Activated T-helper 17 cell treated with anti-CD3 and anti-CD28 coated beads, Interleukin-2, amount 50 U/mL, for 72 hours (primary cell): ENCODE measurements around the gene OLIG3. TPM values are rescaled to one million over a fixed set of nuclear protein-coding genes. Genes with fewer than 3 reads are reported as not detected.

Source experiments
- ATAC-seq: fragments of 150-1000 bp; cut with Tn5 transposase; replicated peaks from 2 replicates; pipeline ENCODE4 v1.10.0; 2021; ENCODE audit warnings: mild to moderate bottlenecking, moderate library complexity
- H3K27ac Mint-ChIP-seq: one replicate; pipeline ENCODE4 v1.8.0; 2022; ENCODE audit warnings: mixed read lengths
- H3K27me3 Mint-ChIP-seq: one replicate; pipeline ENCODE4 v1.8.0; 2022; ENCODE audit warnings: mixed read lengths
- H3K36me3 Mint-ChIP-seq: one replicate; pipeline ENCODE4 v1.8.0; 2022; ENCODE audit warnings: low read depth, mild to moderate bottlenecking, mixed read lengths
- H3K4me1 Mint-ChIP-seq: one replicate; pipeline ENCODE4 v1.8.0; 2022; ENCODE audit warnings: mixed read lengths
- H3K4me3 Mint-ChIP-seq: one replicate; pipeline ENCODE4 v1.8.0; 2022; ENCODE audit warnings: mild to moderate bottlenecking, mixed read lengths
- H3K9me3 Mint-ChIP-seq: one replicate; pipeline ENCODE4 v1.8.0; 2022; ENCODE audit warnings: mixed read lengths
- total RNA-seq, 2 donors: library from RNA; stranded (reverse); gene quantifications; one replicate each; pipeline ENCODE4 v1.2.3, GENCODE V29; 2022

The OLIG3 gene
- total RNA-seq, 2 donors from 2014 or later, result 3.5 TPM

- Mint-ChIP-seq H3K4me1 (peaks cover 21% of the 10 kb centered on the region), H3K4me3 (no peak overlapping the region)
Measured at GRCh38 chr6:137490961-137491360, 3.2 kb downstream of the OLIG3 start.

DNA sequence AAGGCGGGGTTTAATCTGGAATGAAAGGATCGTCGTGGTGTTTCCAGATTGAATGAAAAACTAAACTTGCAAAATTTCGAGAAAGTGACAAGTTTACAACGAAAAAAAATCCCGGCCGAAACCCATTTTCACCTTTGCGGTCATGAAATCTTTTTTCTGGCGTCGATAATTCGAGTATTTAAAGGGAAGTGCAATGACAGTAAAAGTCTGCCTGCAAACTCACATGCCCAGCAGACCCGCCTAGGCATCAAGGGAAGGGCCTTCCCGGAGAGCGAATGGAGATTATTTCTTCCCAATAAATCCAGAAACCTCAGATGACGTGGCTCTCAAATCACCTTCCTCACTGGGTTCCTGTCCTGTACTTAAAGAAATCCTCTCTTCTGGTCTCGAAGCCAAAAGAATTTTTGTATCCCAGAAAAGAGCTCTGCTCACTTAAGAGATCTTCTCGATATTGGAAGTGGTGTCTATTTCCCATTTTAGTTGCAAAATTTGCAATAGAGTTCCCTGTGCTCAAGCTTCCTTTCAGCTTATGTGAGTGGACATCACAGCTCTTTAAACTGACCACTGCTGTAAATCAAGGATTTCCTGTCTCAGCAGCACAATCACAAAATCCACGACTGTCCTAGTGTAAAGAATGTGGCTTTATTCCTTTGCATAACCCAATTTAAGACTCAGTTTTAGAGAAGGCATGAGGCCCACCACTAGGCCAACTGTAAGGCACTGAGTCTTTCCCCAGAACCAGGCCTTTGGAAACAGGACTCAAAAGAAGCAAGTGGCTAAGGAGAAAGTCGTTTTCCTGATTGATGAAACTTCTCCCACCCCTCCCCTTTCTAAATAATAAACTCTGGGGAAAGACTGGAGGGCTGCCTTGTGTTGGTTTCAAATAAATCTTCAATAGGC is 3.9 kb downstream of the OLIG3 start:
- ATAC-seq, result no peak
- Mint-ChIP-seq H3K27ac (no peak overlapping the region), H3K4me3 (no peak overlapping the region), H3K9me3 (no peaks in the 10 kb centered on the region), H3K36me3 (peaks cover 27% of the 10 kb centered on the region), H3K27me3 (peaks cover 77% of the 10 kb centered on the region), H3K4me1 (peaks cover 20% of the 10 kb centered on the region)

More at GRCh38 chr6:137490961-137491360, 3.2 kb downstream of the OLIG3 start:
- Mint-ChIP-seq H3K9me3 (no peaks in the 10 kb centered on the region), H3K27me3 (peaks cover 78% of the 10 kb centered on the region), H3K27ac (no peak overlapping the region), H3K36me3 (peaks cover 27% of the 10 kb centered on the region)
- no peak for ATAC-seq

DNA sequence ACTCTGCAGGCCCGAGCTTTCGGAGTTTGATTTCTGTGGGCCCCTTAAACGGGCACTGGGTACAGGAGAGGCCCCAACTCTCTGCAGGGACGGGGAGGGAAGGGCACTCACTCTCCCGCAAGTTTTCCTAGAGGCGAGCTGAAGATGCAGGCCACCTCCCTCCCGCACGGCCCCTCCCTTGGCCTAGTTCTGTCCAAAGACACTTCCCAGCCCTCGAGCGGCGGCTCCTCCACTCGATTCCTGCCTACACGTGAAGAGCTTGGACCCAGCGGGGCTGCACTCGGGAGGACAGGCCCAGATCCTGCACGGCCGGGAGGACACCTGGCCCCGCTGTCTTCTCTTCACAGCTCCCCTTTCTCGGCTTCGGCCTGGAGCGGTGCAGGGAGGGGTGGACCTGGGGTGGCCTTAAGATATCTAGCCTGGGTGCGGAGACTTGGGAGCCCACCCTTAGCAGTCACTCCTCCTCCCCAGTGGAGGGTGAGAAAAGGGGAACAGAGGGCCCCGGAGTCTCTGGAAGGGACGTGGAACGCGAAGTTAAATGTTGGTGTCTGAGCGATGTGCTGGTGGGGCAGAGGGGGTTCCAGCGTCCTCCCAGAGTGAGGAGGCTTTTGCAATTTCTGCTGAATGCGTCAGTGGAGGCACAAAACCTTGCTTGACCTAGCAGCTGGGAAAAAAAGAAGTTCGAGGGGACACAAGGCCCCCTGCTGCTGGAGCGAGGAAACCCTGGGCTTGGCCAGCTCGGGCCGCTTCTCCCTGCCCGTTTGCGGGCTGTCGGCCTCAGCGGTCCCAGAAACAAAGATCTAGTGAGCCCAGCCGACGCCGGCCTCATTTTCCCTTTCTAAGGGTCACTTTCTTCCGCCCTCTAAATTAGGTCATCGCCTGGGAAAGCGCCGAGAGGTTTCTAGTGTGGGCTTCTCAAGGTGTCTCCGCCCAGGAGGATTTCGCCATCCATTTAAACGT is 4.9 kb downstream of the OLIG3 start:
- ATAC-seq, result no peak
- Mint-ChIP-seq H3K27ac (no peak overlapping the region), H3K36me3 (peaks cover 18% of the 10 kb centered on the region), H3K27me3 (peaks cover 74% of the 10 kb centered on the region), H3K4me1 (peaks cover 15% of the 10 kb centered on the region), H3K4me3 (peak overlapping the region; percentile 49), H3K9me3 (no peaks in the 10 kb centered on the region)

DNA sequence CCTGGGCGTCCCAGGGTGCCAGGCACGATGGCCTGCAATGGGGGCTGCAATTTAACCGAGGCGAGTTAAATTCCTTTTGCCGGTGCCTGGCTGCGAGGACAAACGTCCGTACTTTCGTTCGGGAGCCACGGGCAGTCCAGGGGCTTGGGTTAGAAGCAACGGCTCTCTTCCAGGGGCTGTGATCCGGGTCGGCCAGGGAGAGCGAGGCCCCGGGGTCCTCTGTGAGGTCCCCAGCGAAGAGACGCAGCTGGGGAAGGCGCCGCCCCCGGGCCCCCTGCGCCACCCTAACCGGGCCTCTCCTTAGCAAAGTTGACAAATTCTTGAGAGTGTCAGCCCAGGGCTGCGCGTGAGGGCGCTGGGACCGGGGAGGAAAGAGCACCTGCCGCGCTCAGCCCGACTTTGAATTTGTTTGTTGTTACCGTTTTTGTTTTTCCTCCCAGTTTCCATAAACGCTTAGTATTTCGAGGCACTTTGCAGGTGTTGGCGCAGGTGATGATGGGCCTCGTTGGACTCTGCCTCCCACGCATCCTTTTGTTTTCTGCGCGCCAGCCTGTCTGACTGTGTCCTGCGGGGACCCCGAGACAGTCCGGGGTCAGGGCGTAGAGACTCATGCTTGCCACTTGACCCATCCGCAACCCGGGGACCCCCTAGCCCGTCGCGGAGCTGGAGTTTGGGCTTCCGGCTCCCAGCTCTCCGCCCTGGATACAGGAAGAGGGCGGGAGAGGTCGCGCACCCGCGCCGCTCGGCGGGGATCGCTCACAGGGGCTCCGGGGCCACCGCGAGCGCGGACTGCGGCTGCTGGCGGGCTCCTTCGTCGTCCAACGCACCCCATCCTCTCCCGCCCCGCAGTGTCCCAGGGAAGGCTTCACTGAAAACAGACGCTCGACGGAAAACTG is 5.8 kb downstream of the OLIG3 start:
- Mint-ChIP-seq H3K4me1 (peaks cover 15% of the 10 kb centered on the region), H3K36me3 (peaks cover 12% of the 10 kb centered on the region), H3K4me3 (peak overlapping the region; percentile 49), H3K27me3 (peaks cover 77% of the 10 kb centered on the region), H3K9me3 (no peaks in the 10 kb centered on the region), H3K27ac (no peak overlapping the region)
- peak; percentile 23 for ATAC-seq

- peak overlapping the region; percentile 49 for H3K4me3 Mint-ChIP-seq
- peaks cover 73% of the 10 kb centered on the region for H3K27me3 Mint-ChIP-seq
- no peak for ATAC-seq
- no peaks in the 10 kb centered on the region for H3K9me3 Mint-ChIP-seq
- H3K27ac Mint-ChIP-seq, result no peak overlapping the region
- peaks cover 7% of the 10 kb centered on the region for H3K36me3 Mint-ChIP-seq
- peaks cover 15% of the 10 kb centered on the region for H3K4me1 Mint-ChIP-seq
Measured at GRCh38 chr6:137487869-137488149, 6.4 kb downstream of the OLIG3 start.

DNA sequence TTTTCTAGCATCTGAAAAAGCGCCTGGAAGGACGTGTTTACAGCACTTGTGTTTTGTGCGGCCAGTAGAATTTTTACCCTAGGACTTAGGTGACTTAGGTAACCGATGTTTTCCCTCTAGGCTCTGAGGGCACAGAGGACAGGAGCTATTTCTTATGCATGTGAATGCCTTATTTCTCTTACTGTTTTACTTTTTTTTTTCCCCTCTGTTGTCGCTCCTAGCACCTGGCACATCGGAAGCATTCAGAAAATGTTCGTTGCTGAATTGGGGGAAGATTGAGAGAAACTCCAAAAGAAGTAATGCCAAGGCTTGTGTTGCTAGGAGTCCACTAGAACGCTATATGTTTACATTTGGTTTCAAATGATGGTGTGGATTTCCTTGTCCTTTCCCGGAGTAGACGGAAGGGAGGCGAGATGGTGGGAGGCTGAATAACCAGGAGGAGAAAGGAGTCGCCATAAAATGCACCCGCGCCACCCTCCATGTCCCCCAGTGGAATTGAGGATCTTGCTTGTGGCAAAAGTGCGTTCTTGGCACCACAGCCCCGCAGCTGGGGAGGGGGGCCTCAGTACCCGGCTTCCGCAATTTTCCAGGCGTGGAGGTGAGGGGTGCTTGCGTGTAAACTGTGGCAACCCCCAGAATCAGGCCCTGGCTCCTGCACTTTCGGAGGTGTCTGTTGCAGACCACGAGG is 6.9 kb downstream of the OLIG3 start:
- H3K27ac Mint-ChIP-seq, result no peak overlapping the region
- H3K9me3 Mint-ChIP-seq, result no peaks in the 10 kb centered on the region
- no peak for ATAC-seq
- peak overlapping the region; percentile 6 for H3K4me3 Mint-ChIP-seq
- peaks cover 68% of the 10 kb centered on the region for H3K27me3 Mint-ChIP-seq
- peaks cover 10% of the 10 kb centered on the region for H3K4me1 Mint-ChIP-seq
- peaks cover 2% of the 10 kb centered on the region for H3K36me3 Mint-ChIP-seq

- ATAC-seq, result no peak
- H3K4me1 Mint-ChIP-seq, result peaks cover 10% of the 10 kb centered on the region
- no peak overlapping the region for H3K27ac Mint-ChIP-seq
- no peaks in the 10 kb centered on the region for H3K36me3 Mint-ChIP-seq
- H3K27me3 Mint-ChIP-seq, result peaks cover 64% of the 10 kb centered on the region
- H3K9me3 Mint-ChIP-seq, result no peaks in the 10 kb centered on the region
- H3K4me3 Mint-ChIP-seq, result no peak overlapping the region
Measured at GRCh38 chr6:137486416-137486815, 7.8 kb downstream of the OLIG3 start.

DNA sequence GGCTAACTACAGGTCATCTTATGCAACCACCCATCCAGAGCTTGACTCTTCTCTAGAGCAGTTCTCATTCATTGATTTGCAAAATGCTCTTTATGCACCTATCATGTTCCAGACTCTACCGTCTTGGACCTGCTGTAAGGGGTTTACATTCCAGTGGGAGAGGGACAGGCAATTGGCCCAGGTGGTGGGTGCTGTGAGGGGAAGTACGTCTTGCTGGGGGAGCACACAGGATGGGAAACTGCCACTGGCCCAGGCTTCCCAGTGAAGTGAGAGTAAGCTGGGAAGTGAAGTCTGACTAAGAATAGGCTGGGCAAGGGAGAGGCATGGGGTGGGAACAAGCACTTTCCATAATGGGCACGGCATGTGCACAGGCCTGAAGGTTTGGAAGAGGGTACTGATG is 13.8 kb downstream of the OLIG3 start:
- Mint-ChIP-seq H3K27ac (no peak overlapping the region), H3K36me3 (no peaks in the 10 kb centered on the region), H3K9me3 (no peaks in the 10 kb centered on the region), H3K4me1 (no peaks in the 10 kb centered on the region), H3K4me3 (no peak overlapping the region), H3K27me3 (peaks cover 32% of the 10 kb centered on the region)
- no peak for ATAC-seq

GRCh38 chr6:137475103-137475502 is 19.1 kb downstream of the OLIG3 start:
- H3K4me3 Mint-ChIP-seq, result no peak overlapping the region
- H3K9me3 Mint-ChIP-seq, result no peaks in the 10 kb centered on the region
- no peaks in the 10 kb centered on the region for H3K4me1 Mint-ChIP-seq
- no peaks in the 10 kb centered on the region for H3K36me3 Mint-ChIP-seq
- ATAC-seq, result no peak
- H3K27ac Mint-ChIP-seq, result no peak overlapping the region
- peaks cover 12% of the 10 kb centered on the region for H3K27me3 Mint-ChIP-seq

- no peaks in the 10 kb centered on the region for H3K36me3 Mint-ChIP-seq
- no peaks in the 10 kb centered on the region for H3K4me1 Mint-ChIP-seq
- H3K9me3 Mint-ChIP-seq, result no peaks in the 10 kb centered on the region
- ATAC-seq, result no peak
- no peak overlapping the region for H3K27ac Mint-ChIP-seq
- no peak overlapping the region for H3K4me3 Mint-ChIP-seq
- peaks cover 8% of the 10 kb centered on the region for H3K27me3 Mint-ChIP-seq
Measured at GRCh38 chr6:137473598-137473997, 20.6 kb downstream of the OLIG3 start.

DNA sequence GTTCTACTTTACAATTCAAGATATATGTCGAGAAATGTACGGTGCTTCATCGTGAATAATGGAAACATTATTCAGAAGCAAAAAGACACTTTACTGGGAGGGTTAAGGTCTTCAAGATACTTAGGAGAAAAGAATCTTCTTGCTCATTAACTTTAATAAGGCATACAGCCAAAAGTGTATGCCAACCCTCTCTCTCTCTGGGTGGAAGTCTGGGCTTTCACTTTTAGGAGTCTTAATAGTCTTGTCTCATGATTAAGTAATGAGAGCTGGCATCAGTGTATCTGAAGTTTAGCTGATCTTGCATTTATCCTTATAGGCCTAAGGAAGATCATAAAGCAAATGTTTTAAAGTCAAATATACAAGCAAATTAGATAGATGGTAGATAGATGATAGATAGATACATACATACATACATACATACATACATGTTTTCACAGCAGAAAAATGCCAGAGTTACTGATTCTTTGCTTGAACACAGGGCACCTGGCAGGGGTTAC is 21.5 kb downstream of the OLIG3 start:
- H3K9me3 Mint-ChIP-seq, result no peaks in the 10 kb centered on the region
- ATAC-seq, result no peak
- H3K36me3 Mint-ChIP-seq, result no peaks in the 10 kb centered on the region
- peaks cover 8% of the 10 kb centered on the region for H3K27me3 Mint-ChIP-seq
- H3K4me3 Mint-ChIP-seq, result no peak overlapping the region
- no peak overlapping the region for H3K27ac Mint-ChIP-seq
- H3K4me1 Mint-ChIP-seq, result no peaks in the 10 kb centered on the region

GRCh38 chr6:137471986-137472385 is 22.2 kb downstream of the OLIG3 start:
- Mint-ChIP-seq H3K27me3 (peaks cover 8% of the 10 kb centered on the region), H3K9me3 (no peaks in the 10 kb centered on the region), H3K4me3 (no peak overlapping the region), H3K36me3 (no peaks in the 10 kb centered on the region), H3K4me1 (no peaks in the 10 kb centered on the region), H3K27ac (no peak overlapping the region)
- ATAC-seq, result no peak

GRCh38 chr6:137471497-137471896 is 22.7 kb downstream of the OLIG3 start:
- no peaks in the 10 kb centered on the region for H3K4me1 Mint-ChIP-seq
- H3K4me3 Mint-ChIP-seq, result no peak overlapping the region
- H3K27ac Mint-ChIP-seq, result no peak overlapping the region
- H3K36me3 Mint-ChIP-seq, result no peaks in the 10 kb centered on the region
- peaks cover 8% of the 10 kb centered on the region for H3K27me3 Mint-ChIP-seq
- no peak for ATAC-seq
- H3K9me3 Mint-ChIP-seq, result no peaks in the 10 kb centered on the region
